SK-N-SH (cell line): ENCODE results near the gene ECHDC1.

ENCODE experiments used
- CHD2 ChIP-seq: fragments of 150-350 bp; IDR thresholded peaks from 2 replicates; pipeline ENCODE4 v1.6.1; 2018; ENCODE audit warnings: low read length; ENCODE audit not compliant: partially characterized antibody
- ELF1 ChIP-seq: IDR thresholded peaks from 2 replicates; pipeline ENCODE4 v1.4.0; 2012
- GATA2 ChIP-seq: sonication (generic); formaldehyde crosslinking; IDR thresholded peaks from 2 replicates; pipeline ENCODE4 v1.5.0; 2020; ENCODE audit warnings: mild to moderate bottlenecking, missing genetic modification reagents
- MXI1 ChIP-seq: IDR thresholded peaks from 2 replicates; pipeline ENCODE4 v1.6.1; 2012; ENCODE audit warnings: mild to moderate bottlenecking, low read depth, low read length, improper control_type of control experiment
- NRF1 ChIP-seq: IDR thresholded peaks from 2 replicates; pipeline ENCODE4 v1.6.1; 2012; ENCODE audit warnings: low read depth, mild to moderate bottlenecking, low read length
- RAD21 ChIP-seq: IDR thresholded peaks from 2 replicates; pipeline ENCODE4 v1.6.1; 2012; ENCODE audit warnings: mild to moderate bottlenecking, low read length
- RFX5 ChIP-seq: IDR thresholded peaks from 2 replicates; pipeline ENCODE4 v1.6.1; 2012; ENCODE audit warnings: mild to moderate bottlenecking, improper control_type of control experiment, low read length
- TAF1 ChIP-seq: IDR thresholded peaks from 2 replicates; pipeline ENCODE4 v1.6.1; 2012; ENCODE audit warnings: low read depth, mild to moderate bottlenecking, low read length, moderate library complexity, borderline replicate concordance
- TCF12 ChIP-seq: IDR thresholded peaks from 2 replicates; pipeline ENCODE4 v1.4.0; 2012
- YY1 ChIP-seq: IDR thresholded peaks from 2 replicates; pipeline ENCODE4 v1.4.0; 2012; ENCODE audit warnings: low read depth, mild to moderate bottlenecking
- TF ChIP-seq, protein P1 (sequence below): IDR thresholded peaks from 2 replicates; pipeline ENCODE4 v1.4.0; 2012; ENCODE audit warnings: low read depth
- TF ChIP-seq, protein P2 (sequence below): fragments of 200-600 bp; sonication (generic); IDR thresholded peaks from 2 replicates; pipeline ENCODE4 v1.6.1; 2017; ENCODE audit warnings: antibody characterized with exemption, mild to moderate bottlenecking, moderate library complexity
- TF ChIP-seq, protein P3 (sequence below): IDR thresholded peaks from 2 replicates; pipeline ENCODE4 v1.4.0; 2012; ENCODE audit warnings: low read depth, borderline replicate concordance
- TF ChIP-seq, protein P4 (sequence below): IDR thresholded peaks from 2 replicates; pipeline ENCODE4 v1.6.1; 2012; ENCODE audit warnings: mild to moderate bottlenecking, low read depth, low read length, moderate library complexity

DNA sequence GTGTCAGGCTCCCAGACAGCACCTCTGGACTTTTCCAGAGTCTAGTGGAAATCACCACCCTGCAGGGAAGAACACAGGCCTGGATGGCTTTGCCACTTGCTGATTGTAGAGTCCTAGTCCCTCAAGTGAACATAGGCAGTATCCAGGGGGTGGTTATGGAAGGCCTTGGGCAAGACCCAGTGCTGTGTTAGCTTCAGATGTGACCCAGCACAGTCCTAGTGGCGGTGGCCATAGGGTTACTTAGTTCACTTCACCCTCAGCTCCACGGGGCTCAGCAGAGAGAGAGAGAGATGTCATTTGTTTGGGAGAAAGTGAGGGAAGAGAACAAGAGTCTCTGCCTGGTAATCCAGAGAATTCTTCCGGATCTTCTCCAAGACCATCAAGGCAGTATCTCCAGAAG lies 39.5 kb downstream of the ECHDC1 start:
- no peak for TF ChIP-seq GATA2 (CRISPR knock-in tag)
- no peak for TF ChIP-seq CHD2
- TF ChIP-seq, protein P1, sequence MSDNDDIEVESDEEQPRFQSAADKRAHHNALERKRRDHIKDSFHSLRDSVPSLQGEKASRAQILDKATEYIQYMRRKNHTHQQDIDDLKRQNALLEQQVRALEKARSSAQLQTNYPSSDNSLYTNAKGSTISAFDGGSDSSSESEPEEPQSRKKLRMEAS, result no peak
- TF ChIP-seq, protein P2, sequence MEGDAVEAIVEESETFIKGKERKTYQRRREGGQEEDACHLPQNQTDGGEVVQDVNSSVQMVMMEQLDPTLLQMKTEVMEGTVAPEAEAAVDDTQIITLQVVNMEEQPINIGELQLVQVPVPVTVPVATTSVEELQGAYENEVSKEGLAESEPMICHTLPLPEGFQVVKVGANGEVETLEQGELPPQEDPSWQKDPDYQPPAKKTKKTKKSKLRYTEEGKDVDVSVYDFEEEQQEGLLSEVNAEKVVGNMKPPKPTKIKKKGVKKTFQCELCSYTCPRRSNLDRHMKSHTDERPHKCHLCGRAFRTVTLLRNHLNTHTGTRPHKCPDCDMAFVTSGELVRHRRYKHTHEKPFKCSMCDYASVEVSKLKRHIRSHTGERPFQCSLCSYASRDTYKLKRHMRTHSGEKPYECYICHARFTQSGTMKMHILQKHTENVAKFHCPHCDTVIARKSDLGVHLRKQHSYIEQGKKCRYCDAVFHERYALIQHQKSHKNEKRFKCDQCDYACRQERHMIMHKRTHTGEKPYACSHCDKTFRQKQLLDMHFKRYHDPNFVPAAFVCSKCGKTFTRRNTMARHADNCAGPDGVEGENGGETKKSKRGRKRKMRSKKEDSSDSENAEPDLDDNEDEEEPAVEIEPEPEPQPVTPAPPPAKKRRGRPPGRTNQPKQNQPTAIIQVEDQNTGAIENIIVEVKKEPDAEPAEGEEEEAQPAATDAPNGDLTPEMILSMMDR, result no peak
- TF ChIP-seq YY1, result no peak
- no peak for TF ChIP-seq ELF1
- TF ChIP-seq, protein P3, sequence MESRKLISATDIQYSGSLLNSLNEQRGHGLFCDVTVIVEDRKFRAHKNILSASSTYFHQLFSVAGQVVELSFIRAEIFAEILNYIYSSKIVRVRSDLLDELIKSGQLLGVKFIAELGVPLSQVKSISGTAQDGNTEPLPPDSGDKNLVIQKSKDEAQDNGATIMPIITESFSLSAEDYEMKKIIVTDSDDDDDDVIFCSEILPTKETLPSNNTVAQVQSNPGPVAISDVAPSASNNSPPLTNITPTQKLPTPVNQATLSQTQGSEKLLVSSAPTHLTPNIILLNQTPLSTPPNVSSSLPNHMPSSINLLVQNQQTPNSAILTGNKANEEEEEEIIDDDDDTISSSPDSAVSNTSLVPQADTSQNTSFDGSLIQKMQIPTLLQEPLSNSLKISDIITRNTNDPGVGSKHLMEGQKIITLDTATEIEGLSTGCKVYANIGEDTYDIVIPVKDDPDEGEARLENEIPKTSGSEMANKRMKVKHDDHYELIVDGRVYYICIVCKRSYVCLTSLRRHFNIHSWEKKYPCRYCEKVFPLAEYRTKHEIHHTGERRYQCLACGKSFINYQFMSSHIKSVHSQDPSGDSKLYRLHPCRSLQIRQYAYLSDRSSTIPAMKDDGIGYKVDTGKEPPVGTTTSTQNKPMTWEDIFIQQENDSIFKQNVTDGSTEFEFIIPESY, result no peak
- no peak for TF ChIP-seq NRF1
- no peak for TF ChIP-seq TAF1
- TF ChIP-seq, protein P4, sequence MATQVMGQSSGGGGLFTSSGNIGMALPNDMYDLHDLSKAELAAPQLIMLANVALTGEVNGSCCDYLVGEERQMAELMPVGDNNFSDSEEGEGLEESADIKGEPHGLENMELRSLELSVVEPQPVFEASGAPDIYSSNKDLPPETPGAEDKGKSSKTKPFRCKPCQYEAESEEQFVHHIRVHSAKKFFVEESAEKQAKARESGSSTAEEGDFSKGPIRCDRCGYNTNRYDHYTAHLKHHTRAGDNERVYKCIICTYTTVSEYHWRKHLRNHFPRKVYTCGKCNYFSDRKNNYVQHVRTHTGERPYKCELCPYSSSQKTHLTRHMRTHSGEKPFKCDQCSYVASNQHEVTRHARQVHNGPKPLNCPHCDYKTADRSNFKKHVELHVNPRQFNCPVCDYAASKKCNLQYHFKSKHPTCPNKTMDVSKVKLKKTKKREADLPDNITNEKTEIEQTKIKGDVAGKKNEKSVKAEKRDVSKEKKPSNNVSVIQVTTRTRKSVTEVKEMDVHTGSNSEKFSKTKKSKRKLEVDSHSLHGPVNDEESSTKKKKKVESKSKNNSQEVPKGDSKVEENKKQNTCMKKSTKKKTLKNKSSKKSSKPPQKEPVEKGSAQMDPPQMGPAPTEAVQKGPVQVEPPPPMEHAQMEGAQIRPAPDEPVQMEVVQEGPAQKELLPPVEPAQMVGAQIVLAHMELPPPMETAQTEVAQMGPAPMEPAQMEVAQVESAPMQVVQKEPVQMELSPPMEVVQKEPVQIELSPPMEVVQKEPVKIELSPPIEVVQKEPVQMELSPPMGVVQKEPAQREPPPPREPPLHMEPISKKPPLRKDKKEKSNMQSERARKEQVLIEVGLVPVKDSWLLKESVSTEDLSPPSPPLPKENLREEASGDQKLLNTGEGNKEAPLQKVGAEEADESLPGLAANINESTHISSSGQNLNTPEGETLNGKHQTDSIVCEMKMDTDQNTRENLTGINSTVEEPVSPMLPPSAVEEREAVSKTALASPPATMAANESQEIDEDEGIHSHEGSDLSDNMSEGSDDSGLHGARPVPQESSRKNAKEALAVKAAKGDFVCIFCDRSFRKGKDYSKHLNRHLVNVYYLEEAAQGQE, result no peak
- no peak for TF ChIP-seq RFX5
- TF ChIP-seq RAD21, result no peak
- TF ChIP-seq TCF12, result no peak
- no peak for TF ChIP-seq MXI1
